ENCODE data around the gene GABRP. TPM values are rescaled to one million over a fixed set of nuclear protein-coding genes. Genes with fewer than 3 reads are reported as not detected.

GABRP gene
- total and polyA plus RNA-seq, 2 experiments from 2014 or later = 3.6 to 6.3 TPM

- no peak for TF ChIP-seq STAT1 (IDR thresholded peaks at IDR 0.05; ENCODE audit: unreplicated experiment)
- TF ChIP-seq CTCF (conservative IDR thresholded peaks at IDR 0.05; ENCODE audit: low read depth in 2 of 2) = 0 out of 4 replicates have a peak, but pooled peaks of 1 of the 2 experiments have one; percentile 7
- Mint-ChIP-seq H3K27me3 (ENCODE audit: insufficient read depth, low read depth, poor library complexity) (peaks cover 5% of the 10 kb centered on the region), H3K9me3 (peaks cover 22% of the 10 kb centered on the region), H3K27ac (no peak overlapping the region), H3K36me3 (ENCODE audit: low read depth) (peaks cover 14% of the 10 kb centered on the region), H3K4me3 (no peak overlapping the region), H3K4me1 (peaks cover 4% of the 10 kb centered on the region; the same call in 1 of the 3 replicates)
- peaks cover 5% of the 10 kb centered on the region; the same call in 1 of the 2 replicates for H3F3A ChIP-seq (replicated peaks; ENCODE audit: low read depth)
- H3K9me2 ChIP-seq (ENCODE audit: insufficient read depth) = no peaks in the 10 kb centered on the region
- no peak overlapping the region for H3K4me3 ChIP-seq
- no peak overlapping the region for H3K27ac ChIP-seq (ENCODE audit: low read depth)
- H2AFZ ChIP-seq = no peak overlapping the region
- H3K36me3 ChIP-seq (ENCODE audit: insufficient read depth) = no peaks in the 10 kb centered on the region; the same call in 1 of the 2 replicates
- H4K20me1 ChIP-seq (replicated peaks; ENCODE audit: insufficient read depth) = no peaks in the 10 kb centered on the region
- no peaks in the 10 kb centered on the region for H3K4me1 ChIP-seq (ENCODE audit: insufficient read depth)
- DNase-seq (ENCODE audit: low spot score) = no peak
- no peak overlapping the region for H3K4me2 ChIP-seq
- no peaks in the 10 kb centered on the region for H3K79me2 ChIP-seq (replicated peaks; ENCODE audit: insufficient read depth)
- no peaks in the 10 kb centered on the region for H3K27me3 ChIP-seq (ENCODE audit: insufficient read depth)
- no peak for ATAC-seq
Observed at GRCh38 chr5:170857066-170857465, 73.5 kb downstream of the GABRP start.

GRCh38 chr5:170860415-170860814, 76.9 kb downstream of the GABRP start:
- Mint-ChIP-seq H3K27me3 (ENCODE audit: insufficient read depth, low read depth, poor library complexity) (peaks cover 10% of the 10 kb centered on the region), H3K9me3 (peaks cover 22% of the 10 kb centered on the region)
- ATAC-seq = no peak
- TF ChIP-seq NANOG (IDR thresholded peaks at IDR 0.05; ENCODE audit: borderline replicate concordance) (no peak), POLR2AphosphoS5 (IDR thresholded peaks at IDR 0.05; ENCODE audit: low read depth) (no peak), ZNF331 (CRISPR knock-in tag; IDR thresholded peaks at IDR 0.05; ENCODE audit: low read depth) (no peak), JUNB (IDR thresholded peaks at IDR 0.05; ENCODE audit: unreplicated experiment) (no peak), STAT1 (IDR thresholded peaks at IDR 0.05; ENCODE audit: unreplicated experiment) (no peak), EZH2phosphoT487 (IDR thresholded peaks at IDR 0.05; ENCODE audit: unreplicated experiment) (no peak), ZNF114 (CRISPR knock-in tag; IDR thresholded peaks at IDR 0.05) (no peak), REST (IDR thresholded peaks at IDR 0.05; ENCODE audit: unreplicated experiment) (no peak), ZNF462 (CRISPR knock-in tag; IDR thresholded peaks at IDR 0.05) (no peak)

More at GRCh38 chr5:170860415-170860814, 76.9 kb downstream of the GABRP start:
- no peak overlapping the region for H3K4me2 ChIP-seq
- H3K4me1 ChIP-seq (ENCODE audit: insufficient read depth) = peaks cover 21% of the 10 kb centered on the region
- no peaks in the 10 kb centered on the region; the same call in 1 of the 2 replicates for H3K36me3 ChIP-seq (ENCODE audit: insufficient read depth)
- H3K27me3 ChIP-seq (ENCODE audit: insufficient read depth) = peaks cover 11% of the 10 kb centered on the region
- no peak overlapping the region for H2AFZ ChIP-seq
- peaks cover 26% of the 10 kb centered on the region for H3K4me1 Mint-ChIP-seq
- peaks cover 18% of the 10 kb centered on the region; the same call in 1 of the 2 replicates for H4K20me1 ChIP-seq (replicated peaks; ENCODE audit: insufficient read depth)
- no peaks in the 10 kb centered on the region for H3K9me2 ChIP-seq (ENCODE audit: insufficient read depth)
- H3K27ac ChIP-seq (ENCODE audit: low read depth) = no peak overlapping the region
- DNase-seq (ENCODE audit: low spot score) = no peak
- H3K79me2 ChIP-seq (replicated peaks; ENCODE audit: insufficient read depth) = peaks cover 29% of the 10 kb centered on the region
- H3K27ac Mint-ChIP-seq = no peak overlapping the region
- H3F3A ChIP-seq (replicated peaks; ENCODE audit: low read depth) = peaks cover 5% of the 10 kb centered on the region; the same call in 1 of the 2 replicates
- H3K4me3 Mint-ChIP-seq = peak overlapping the region; percentile 75; the same call in 2 of the 3 replicates
- no peak overlapping the region for H3K4me3 ChIP-seq
- peaks cover 14% of the 10 kb centered on the region for H3K36me3 Mint-ChIP-seq (ENCODE audit: low read depth)

Data from GM23338 (cell line).